ENCODE measurements around the gene SLC8A1. TPM values are rescaled to one million over a fixed set of nuclear protein-coding genes. Genes with fewer than 3 reads are reported as not detected.

Gene SLC8A1
- polyA plus RNA-seq, 3 donors: 16.9 to 18.2 (median 18.0) TPM

DNA sequence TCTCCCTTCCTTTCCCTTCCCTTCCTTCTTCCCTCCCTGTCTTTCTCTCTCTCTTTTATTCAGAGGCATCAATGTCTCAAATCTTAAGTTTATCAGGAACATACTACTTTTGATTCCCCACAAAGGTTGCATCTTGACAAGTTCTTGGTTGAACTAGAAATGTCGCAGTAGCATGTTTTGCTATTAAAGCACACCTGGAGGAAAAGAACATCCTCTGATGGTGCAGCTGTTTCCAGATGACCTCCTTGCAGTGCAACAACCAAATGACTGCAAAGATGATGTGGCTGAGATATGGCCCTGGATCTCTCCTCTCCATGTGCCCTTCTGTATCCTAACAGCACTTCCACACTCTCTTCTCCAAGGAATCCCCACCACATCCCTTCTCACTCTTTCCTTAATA lies 127.2 kb downstream of the SLC8A1 start:
- no peak overlapping the region for H3K27ac Mint-ChIP-seq
- no peak overlapping the region for H3K4me2 ChIP-seq (replicated peaks; ENCODE audit: extremely low read depth, low read length, poor library complexity, severe bottlenecking)

DNA sequence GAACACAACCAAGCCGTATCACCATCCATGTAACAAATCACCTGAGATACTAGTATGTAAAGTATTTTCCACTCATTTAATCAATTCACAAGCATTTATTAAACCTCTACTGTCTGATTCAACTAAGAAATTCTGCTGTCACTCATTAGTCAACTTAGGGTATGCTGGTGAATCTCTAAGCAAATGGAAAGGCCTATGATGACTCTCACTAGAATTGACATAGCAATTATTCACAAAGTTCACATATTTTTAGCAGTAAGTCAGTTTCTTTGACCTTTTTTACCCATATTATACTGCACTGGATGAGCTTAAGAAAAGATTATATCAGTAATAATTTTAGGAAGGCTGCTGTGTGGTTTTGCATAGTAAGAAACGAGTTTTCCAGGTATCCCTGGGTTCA lies 130.1 kb downstream of the SLC8A1 start:
- Histone ChIP-seq H3K36me3 (replicated peaks in 1 of 2; ENCODE audit: control insufficient read depth in 1 of 2, insufficient read depth in 2 of 2, low read length in 2 of 2) (peaks cover 0 to 47% of the 10 kb centered on the region in 2 donors), H3K79me2 (ENCODE audit: insufficient read depth, low read length) (peaks cover 22% of the 10 kb centered on the region), H4K20me1 (ENCODE audit: insufficient read depth, low read length) (peaks cover 94% of the 10 kb centered on the region), H3K4me3 (replicated peaks in 1 of 3; ENCODE audit: low read depth in 2 of 3, low read length in 3 of 3) (no peak overlapping the region), H3K27me3 (ENCODE audit: control insufficient read depth in 2 of 2, insufficient read depth in 2 of 2, low read length in 2 of 2) (no peaks in the 10 kb centered on the region), H3K27ac (ENCODE audit: low read depth in 1 of 2, low read length in 2 of 2) (no peak overlapping the region), H3K4me2 (replicated peaks; ENCODE audit: extremely low read depth, low read length, poor library complexity, severe bottlenecking) (no peak overlapping the region), H3K9me3 (replicated peaks in 1 of 2; ENCODE audit: control insufficient read depth in 1 of 2, insufficient read depth in 1 of 2, low read length in 2 of 2) (no peaks in the 10 kb centered on the region), H3K4me1 (ENCODE audit: control insufficient read depth in 1 of 2, insufficient read depth in 2 of 2, low read length in 2 of 2) (no peaks in the 10 kb centered on the region), H3K9ac (ENCODE audit: insufficient read depth, low read length, poor library complexity, severe bottlenecking) (no peak overlapping the region), H2AFZ (ENCODE audit: insufficient read depth, low read depth, low read length, poor library complexity, severe bottlenecking) (no peak overlapping the region)
- TF ChIP-seq, protein P1, sequence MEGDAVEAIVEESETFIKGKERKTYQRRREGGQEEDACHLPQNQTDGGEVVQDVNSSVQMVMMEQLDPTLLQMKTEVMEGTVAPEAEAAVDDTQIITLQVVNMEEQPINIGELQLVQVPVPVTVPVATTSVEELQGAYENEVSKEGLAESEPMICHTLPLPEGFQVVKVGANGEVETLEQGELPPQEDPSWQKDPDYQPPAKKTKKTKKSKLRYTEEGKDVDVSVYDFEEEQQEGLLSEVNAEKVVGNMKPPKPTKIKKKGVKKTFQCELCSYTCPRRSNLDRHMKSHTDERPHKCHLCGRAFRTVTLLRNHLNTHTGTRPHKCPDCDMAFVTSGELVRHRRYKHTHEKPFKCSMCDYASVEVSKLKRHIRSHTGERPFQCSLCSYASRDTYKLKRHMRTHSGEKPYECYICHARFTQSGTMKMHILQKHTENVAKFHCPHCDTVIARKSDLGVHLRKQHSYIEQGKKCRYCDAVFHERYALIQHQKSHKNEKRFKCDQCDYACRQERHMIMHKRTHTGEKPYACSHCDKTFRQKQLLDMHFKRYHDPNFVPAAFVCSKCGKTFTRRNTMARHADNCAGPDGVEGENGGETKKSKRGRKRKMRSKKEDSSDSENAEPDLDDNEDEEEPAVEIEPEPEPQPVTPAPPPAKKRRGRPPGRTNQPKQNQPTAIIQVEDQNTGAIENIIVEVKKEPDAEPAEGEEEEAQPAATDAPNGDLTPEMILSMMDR (IDR thresholded peaks at IDR 0.05): no peak
- H3K36me3 Mint-ChIP-seq: peaks cover 23 to 26% of the 10 kb centered on the region in 2 donors
- H3K4me3 Mint-ChIP-seq: no peak overlapping the region
- intact Hi-C loops (cut with micrococcal nuclease): no loop called here
- H3K27ac Mint-ChIP-seq: no peak overlapping the region
- H3K27me3 Mint-ChIP-seq (ENCODE audit: low read depth in 3 of 3): no peaks in the 10 kb centered on the region
- WGBS (ENCODE audit: insufficient coverage): no CpG with 5 or more reads among the region's 2 CpGs
- H3K9me3 Mint-ChIP-seq: peaks cover 0 to 2% (median 0%) of the 10 kb centered on the region in 7 donors
- no peak for DNase-seq
- H3K4me1 Mint-ChIP-seq: no peaks in the 10 kb centered on the region

More for the DNA sequence above, 127.2 kb downstream of the SLC8A1 start:
- DNase-seq: no peak
- WGBS (ENCODE audit: insufficient coverage): no CpG with 5 or more reads among the region's 1 CpG
- Histone ChIP-seq H3K36me3 (replicated peaks in 1 of 2; ENCODE audit: control insufficient read depth in 1 of 2, insufficient read depth in 2 of 2, low read length in 2 of 2) (peaks cover 0 to 31% of the 10 kb centered on the region in 2 donors), H3K4me3 (replicated peaks in 1 of 3; ENCODE audit: low read depth in 2 of 3, low read length in 3 of 3) (no peak overlapping the region), H3K27me3 (ENCODE audit: control insufficient read depth in 2 of 2, insufficient read depth in 2 of 2, low read length in 2 of 2) (no peaks in the 10 kb centered on the region), H3K27ac (ENCODE audit: low read depth in 1 of 2, low read length in 2 of 2) (no peak overlapping the region), H3K9ac (ENCODE audit: insufficient read depth, low read length, poor library complexity, severe bottlenecking) (no peak overlapping the region), H4K20me1 (ENCODE audit: insufficient read depth, low read length) (peaks cover 94% of the 10 kb centered on the region), H3K9me3 (replicated peaks in 1 of 2; ENCODE audit: control insufficient read depth in 1 of 2, insufficient read depth in 1 of 2, low read length in 2 of 2) (no peaks in the 10 kb centered on the region), H3K4me1 (ENCODE audit: control insufficient read depth in 1 of 2, insufficient read depth in 2 of 2, low read length in 2 of 2) (no peaks in the 10 kb centered on the region), H2AFZ (ENCODE audit: insufficient read depth, low read depth, low read length, poor library complexity, severe bottlenecking) (no peak overlapping the region), H3K79me2 (ENCODE audit: insufficient read depth, low read length) (peaks cover 28% of the 10 kb centered on the region)
- H3K4me1 Mint-ChIP-seq: peaks cover 11% of the 10 kb centered on the region
- H3K36me3 Mint-ChIP-seq: peaks cover 14 to 22% of the 10 kb centered on the region in 2 donors
- TF ChIP-seq, protein P1 (IDR thresholded peaks at IDR 0.05): no peak
- H3K27me3 Mint-ChIP-seq (ENCODE audit: low read depth in 3 of 3): peaks cover 0 to 3% (median 0%) of the 10 kb centered on the region in 3 donors
- H3K4me3 Mint-ChIP-seq: no peak overlapping the region
- H3K9me3 Mint-ChIP-seq: no peaks in the 10 kb centered on the region
- intact Hi-C loops (cut with micrococcal nuclease): no loop called here

All from CD14-positive monocyte (primary cell).